Measurements from ENCODE around the gene TOM1.

TOM1 gene

GRCh38 chr22:35315855-35316745, 16.4 kb downstream of the TOM1 start:
- ChIA-PET CTCF (no interaction called here), POLR2A (no interaction called here)
- DNase-seq (ENCODE audit: extremely low spot score), result no peak
- TF ChIP-seq ZNF384 (IDR thresholded peaks at IDR 0.05), result no peak
- no peak for TF ChIP-seq CTBP1 (IDR thresholded peaks at IDR 0.05; ENCODE audit: borderline replicate concordance)
- no peak for TF ChIP-seq BHLHE40 (IDR thresholded peaks at IDR 0.05; ENCODE audit: borderline replicate concordance)
- TF ChIP-seq HDGF (IDR thresholded peaks at IDR 0.05; ENCODE audit: borderline replicate concordance), result no peak
- no peak for TF ChIP-seq ARNT (IDR thresholded peaks at IDR 0.05)
- no peak for TF ChIP-seq NFRKB (IDR thresholded peaks at IDR 0.05)
- TF ChIP-seq SP1 (IDR thresholded peaks at IDR 0.05), result no peak
- TF ChIP-seq SUZ12 (IDR thresholded peaks at IDR 0.05), result no peak
- TF ChIP-seq TARDBP (IDR thresholded peaks at IDR 0.05), result no peak
- no peak for TF ChIP-seq LEF1 (IDR thresholded peaks at IDR 0.05; ENCODE audit: borderline replicate concordance)
- TF ChIP-seq ELF4 (IDR thresholded peaks at IDR 0.05), result no peak
- TF ChIP-seq FOXA1 (IDR thresholded peaks at IDR 0.05), result no peak

- ChIA-PET POLR2A (no interaction called here), CTCF (no interaction called here)
- no peak for DNase-seq (ENCODE audit: extremely low spot score)
- TF ChIP-seq ELF4 (IDR thresholded peaks at IDR 0.05), result no peak
- TF ChIP-seq ZNF384 (IDR thresholded peaks at IDR 0.05), result no peak
- TF ChIP-seq NFRKB (IDR thresholded peaks at IDR 0.05), result no peak
- no peak for TF ChIP-seq PKNOX1 (IDR thresholded peaks at IDR 0.05)
- no peak for TF ChIP-seq FOXK2 (IDR thresholded peaks at IDR 0.05)
- TF ChIP-seq FOXA1 (IDR thresholded peaks at IDR 0.05), result no peak
- no peak for TF ChIP-seq HDGF (IDR thresholded peaks at IDR 0.05; ENCODE audit: borderline replicate concordance)
- TF ChIP-seq TARDBP (IDR thresholded peaks at IDR 0.05), result no peak
- no peak for TF ChIP-seq FOXM1 (IDR thresholded peaks at IDR 0.05; ENCODE audit: borderline replicate concordance)
- no peak for TF ChIP-seq ARNT (IDR thresholded peaks at IDR 0.05)
- TF ChIP-seq L3MBTL2 (conservative IDR thresholded peaks at IDR 0.05), result no peak
- TF ChIP-seq BHLHE40 (IDR thresholded peaks at IDR 0.05; ENCODE audit: borderline replicate concordance), result no peak
- no peak for TF ChIP-seq SP1 (IDR thresholded peaks at IDR 0.05)
Measured at GRCh38 chr22:35316751-35317150, 17.1 kb downstream of the TOM1 start.

- DNase-seq (ENCODE audit: extremely low spot score), result no peak
- ChIA-PET CTCF (no interaction called here), POLR2A (no interaction called here)
- TF ChIP-seq PKNOX1 (IDR thresholded peaks at IDR 0.05) (no peak), FOXK2 (IDR thresholded peaks at IDR 0.05) (no peak), CTBP1 (IDR thresholded peaks at IDR 0.05; ENCODE audit: borderline replicate concordance) (no peak), NFRKB (IDR thresholded peaks at IDR 0.05) (no peak), TARDBP (IDR thresholded peaks at IDR 0.05) (no peak), L3MBTL2 (conservative IDR thresholded peaks at IDR 0.05) (no peak), FOXM1 (IDR thresholded peaks at IDR 0.05; ENCODE audit: borderline replicate concordance) (no peak), FOXA1 (IDR thresholded peaks at IDR 0.05) (no peak), ARNT (IDR thresholded peaks at IDR 0.05) (no peak), SP1 (IDR thresholded peaks at IDR 0.05) (no peak), SUZ12 (IDR thresholded peaks at IDR 0.05) (no peak), LEF1 (IDR thresholded peaks at IDR 0.05; ENCODE audit: borderline replicate concordance) (no peak), ZNF384 (IDR thresholded peaks at IDR 0.05) (no peak), BHLHE40 (IDR thresholded peaks at IDR 0.05; ENCODE audit: borderline replicate concordance) (no peak), HDGF (IDR thresholded peaks at IDR 0.05; ENCODE audit: borderline replicate concordance) (no peak), ELF4 (IDR thresholded peaks at IDR 0.05) (no peak)
Measured at GRCh38 chr22:35317680-35318290, 18.1 kb downstream of the TOM1 start.

- POLR2A ChIA-PET, result no interaction called here
- no peak for DNase-seq (ENCODE audit: extremely low spot score)
- CTCF ChIA-PET, result no interaction called here
- no peak for TF ChIP-seq HDGF (IDR thresholded peaks at IDR 0.05; ENCODE audit: borderline replicate concordance)
- no peak for TF ChIP-seq NFRKB (IDR thresholded peaks at IDR 0.05)
- no peak for TF ChIP-seq L3MBTL2 (conservative IDR thresholded peaks at IDR 0.05)
- TF ChIP-seq ELF4 (IDR thresholded peaks at IDR 0.05), result no peak
- no peak for TF ChIP-seq FOXA1 (IDR thresholded peaks at IDR 0.05)
- no peak for TF ChIP-seq ARNT (IDR thresholded peaks at IDR 0.05)
- no peak for TF ChIP-seq SP1 (IDR thresholded peaks at IDR 0.05)
- TF ChIP-seq TARDBP (IDR thresholded peaks at IDR 0.05), result no peak
Measured at GRCh38 chr22:35318346-35319215, 18.9 kb downstream of the TOM1 start.

GRCh38 chr22:35319244-35319985, 19.7 kb downstream of the TOM1 start:
- no peak for DNase-seq (ENCODE audit: extremely low spot score)
- POLR2A ChIA-PET, result no interaction called here
- no peak for TF ChIP-seq FOXA1 (IDR thresholded peaks at IDR 0.05)
- no peak for TF ChIP-seq PKNOX1 (IDR thresholded peaks at IDR 0.05)
- no peak for TF ChIP-seq FOXM1 (IDR thresholded peaks at IDR 0.05; ENCODE audit: borderline replicate concordance)
- no peak for TF ChIP-seq ELF4 (IDR thresholded peaks at IDR 0.05)
- no peak for TF ChIP-seq L3MBTL2 (conservative IDR thresholded peaks at IDR 0.05)
- no peak for TF ChIP-seq NFRKB (IDR thresholded peaks at IDR 0.05)
- TF ChIP-seq TARDBP (IDR thresholded peaks at IDR 0.05), result no peak
- no peak for TF ChIP-seq CTBP1 (IDR thresholded peaks at IDR 0.05; ENCODE audit: borderline replicate concordance)
- TF ChIP-seq HDGF (IDR thresholded peaks at IDR 0.05; ENCODE audit: borderline replicate concordance), result no peak
- TF ChIP-seq ARNT (IDR thresholded peaks at IDR 0.05), result no peak
- no peak for TF ChIP-seq BHLHE40 (IDR thresholded peaks at IDR 0.05; ENCODE audit: borderline replicate concordance)
- TF ChIP-seq ZNF384 (IDR thresholded peaks at IDR 0.05), result no peak
- CTCF ChIA-PET, result no interaction called here
